DMS 273 treated with DMSO at 0.1 percent for 48 hours (cell line): ENCODE results near the gene NUTF2.

Source experiments
- DNase-seq: peaks from one replicate; lab custom pipeline; 2025; lab: John Stamatoyannopoulos, UW

NUTF2 gene

GRCh38 chr16:67837811-67838210 is 8.9 kb upstream of the NUTF2 start:
- no peak for DNase-seq

GRCh38 chr16:67841198-67841815 is 5.4 kb upstream of the NUTF2 start:
- no peak for DNase-seq

- peak; percentile 93 for DNase-seq
These were observed 4.8 kb upstream of the NUTF2 start, which contains the start of gene THAP11 for GRCh38 chr16:67841816-67842508. Gene THAP11 (plus strand): TSS chr16:67842320. CDS start chr16:67842555, 235 bp downstream.

GRCh38 chr16:67842509-67843342 is 4.0 kb upstream of the NUTF2 start:
- no peak for DNase-seq

GRCh38 chr16:67843343-67843765 is 3.4 kb upstream of the NUTF2 start:
- no peak for DNase-seq

- DNase-seq, result no peak
These were observed 2.2 kb upstream of the NUTF2 start for GRCh38 chr16:67844497-67844896.

- no peak for DNase-seq
These were observed 1.3 kb upstream of the NUTF2 start for GRCh38 chr16:67845291-67846062.

GRCh38 chr16:67846063-67846319 is 742 bp upstream of the NUTF2 start:
- DNase-seq, result no peak

- DNase-seq, result no peak
These were observed 530 bp downstream of the NUTF2 start, which contains the start of gene CENPT for GRCh38 chr16:67847064-67847861. Gene CENPT (minus strand): TSS chr16:67847693. CDS start chr16:67833859, 13,834 bp downstream.

GRCh38 chr16:67848118-67848517 is 1.4 kb downstream of the NUTF2 start:
- no peak for DNase-seq

GRCh38 chr16:67853670-67854069 is 6.9 kb downstream of the NUTF2 start:
- no peak for DNase-seq

GRCh38 chr16:67855789-67856188 is 9.1 kb downstream of the NUTF2 start:
- DNase-seq, result no peak

- no peak for DNase-seq
These were observed 10.3 kb downstream of the NUTF2 start for GRCh38 chr16:67856927-67857546.

GRCh38 chr16:67857547-67858233 is 11.0 kb downstream of the NUTF2 start:
- DNase-seq, result no peak

- no peak for DNase-seq
These were observed 11.8 kb downstream of the NUTF2 start for GRCh38 chr16:67858500-67858899.

GRCh38 chr16:67860589-67861398 is 14.1 kb downstream of the NUTF2 start:
- no peak for DNase-seq

- no peak for DNase-seq
These were observed 15.1 kb downstream of the NUTF2 start for GRCh38 chr16:67861877-67862276.

- DNase-seq, result no peak
These were observed 16.2 kb downstream of the NUTF2 start for GRCh38 chr16:67862623-67863583.
